GM12878 (cell line): ENCODE results near the gene ADGRV1.

Experiments
- KDM1A ChIP-seq: fragments of 200-600 bp; sonication (generic); IDR thresholded peaks from 2 replicates; pipeline ENCODE4 v1.6.1; 2016; ENCODE audit warnings: borderline replicate concordance
- MXI1 ChIP-seq: fragments of 150-350 bp; IDR thresholded peaks from 2 replicates; pipeline ENCODE4 v1.6.1; 2011; ENCODE audit warnings: low read depth, mild to moderate bottlenecking, inconsistent platforms, low read length, improper control_type of control experiment
- PAX5 ChIP-seq: IDR thresholded peaks from 2 replicates; pipeline ENCODE4 v1.6.1; 2011; ENCODE audit warnings: low read depth, low read length, borderline replicate concordance
- TCF12 ChIP-seq: IDR thresholded peaks from 2 replicates; pipeline ENCODE4 v1.6.1; 2011; ENCODE audit warnings: low read depth, mild to moderate bottlenecking, low read length

GRCh38 chr5:91162534-91163381, 604.2 kb downstream of the ADGRV1 start:
- no peak; the same call in 1 of the 2 replicates for TF ChIP-seq PAX5
- TF ChIP-seq MXI1, result no peak
- 0 out of 2 replicates have a peak, but pooled peaks have one; percentile 6 for TF ChIP-seq TCF12
- no peak for TF ChIP-seq KDM1A
